ENCODE results near the gene COL4A6. TPM values are rescaled to one million over a fixed set of nuclear protein-coding genes. Genes with fewer than 3 reads are reported as not detected.

COL4A6 gene
- total RNA-seq, 1 donor from 2014 or later: 40.5 TPM

- TF ChIP-seq EZH2 (IDR thresholded peaks at IDR 0.05): no peak
- no peak for TF ChIP-seq EZH2phosphoT487 (IDR thresholded peaks at IDR 0.05)
- TF ChIP-seq CTCF (IDR thresholded peaks at IDR 0.05): no peak
- Histone ChIP-seq H2AFZ (replicated peaks) (no peak overlapping the region), H3K36me3 (no peaks in the 10 kb centered on the region), H3K4me3 (no peak overlapping the region), H3K4me1 (no peaks in the 10 kb centered on the region), H3K27me3 (no peaks in the 10 kb centered on the region), H4K20me1 (ENCODE audit: low read depth) (no peaks in the 10 kb centered on the region), H3F3A (ENCODE audit: low read depth) (no peaks in the 10 kb centered on the region), H3K9ac (no peak overlapping the region), H3K79me2 (ENCODE audit: low read depth) (no peaks in the 10 kb centered on the region), H3K27ac (no peak overlapping the region), H3K9me3 (ENCODE audit: low read depth) (no peaks in the 10 kb centered on the region), H3K4me2 (no peak overlapping the region)
- Mint-ChIP-seq H3K4me1 (no peaks in the 10 kb centered on the region), H3K9me3 (no peaks in the 10 kb centered on the region), H3K36me3 (peaks cover 27% of the 10 kb centered on the region), H3K27ac (no peak overlapping the region), H3K4me3 (no peak overlapping the region), H3K27me3 (ENCODE audit: insufficient read depth, low read depth) (peaks cover 5% of the 10 kb centered on the region)
- DNase-seq (ENCODE audit: low spot score): no peak
Measured at GRCh38 chrX:108156082-108156481, 282.1 kb downstream of the COL4A6 start.

- Histone ChIP-seq H2AFZ (replicated peaks) (no peak overlapping the region), H3K4me2 (no peak overlapping the region), H3K4me1 (no peaks in the 10 kb centered on the region), H3K9me3 (ENCODE audit: low read depth) (no peaks in the 10 kb centered on the region), H3K4me3 (no peak overlapping the region), H3K36me3 (no peaks in the 10 kb centered on the region), H3K27ac (no peak overlapping the region), H3K27me3 (no peaks in the 10 kb centered on the region), H4K20me1 (ENCODE audit: low read depth) (no peaks in the 10 kb centered on the region), H3K9ac (no peak overlapping the region), H3F3A (ENCODE audit: low read depth) (no peaks in the 10 kb centered on the region), H3K79me2 (ENCODE audit: low read depth) (no peaks in the 10 kb centered on the region)
- no peaks in the 10 kb centered on the region for H3K9me3 Mint-ChIP-seq
- peaks cover 5% of the 10 kb centered on the region for H3K4me1 Mint-ChIP-seq
- peaks cover 6% of the 10 kb centered on the region for H3K27me3 Mint-ChIP-seq (ENCODE audit: insufficient read depth, low read depth)
- H3K27ac Mint-ChIP-seq: no peak overlapping the region
- H3K4me3 Mint-ChIP-seq: no peak overlapping the region
- TF ChIP-seq CTCF (IDR thresholded peaks at IDR 0.05): no peak
- TF ChIP-seq EZH2phosphoT487 (IDR thresholded peaks at IDR 0.05): no peak
- TF ChIP-seq EZH2 (IDR thresholded peaks at IDR 0.05): no peak
- H3K36me3 Mint-ChIP-seq: peaks cover 24% of the 10 kb centered on the region
- DNase-seq (ENCODE audit: low spot score): no peak
Measured at GRCh38 chrX:108148524-108148923, 289.7 kb downstream of the COL4A6 start.

DNA sequence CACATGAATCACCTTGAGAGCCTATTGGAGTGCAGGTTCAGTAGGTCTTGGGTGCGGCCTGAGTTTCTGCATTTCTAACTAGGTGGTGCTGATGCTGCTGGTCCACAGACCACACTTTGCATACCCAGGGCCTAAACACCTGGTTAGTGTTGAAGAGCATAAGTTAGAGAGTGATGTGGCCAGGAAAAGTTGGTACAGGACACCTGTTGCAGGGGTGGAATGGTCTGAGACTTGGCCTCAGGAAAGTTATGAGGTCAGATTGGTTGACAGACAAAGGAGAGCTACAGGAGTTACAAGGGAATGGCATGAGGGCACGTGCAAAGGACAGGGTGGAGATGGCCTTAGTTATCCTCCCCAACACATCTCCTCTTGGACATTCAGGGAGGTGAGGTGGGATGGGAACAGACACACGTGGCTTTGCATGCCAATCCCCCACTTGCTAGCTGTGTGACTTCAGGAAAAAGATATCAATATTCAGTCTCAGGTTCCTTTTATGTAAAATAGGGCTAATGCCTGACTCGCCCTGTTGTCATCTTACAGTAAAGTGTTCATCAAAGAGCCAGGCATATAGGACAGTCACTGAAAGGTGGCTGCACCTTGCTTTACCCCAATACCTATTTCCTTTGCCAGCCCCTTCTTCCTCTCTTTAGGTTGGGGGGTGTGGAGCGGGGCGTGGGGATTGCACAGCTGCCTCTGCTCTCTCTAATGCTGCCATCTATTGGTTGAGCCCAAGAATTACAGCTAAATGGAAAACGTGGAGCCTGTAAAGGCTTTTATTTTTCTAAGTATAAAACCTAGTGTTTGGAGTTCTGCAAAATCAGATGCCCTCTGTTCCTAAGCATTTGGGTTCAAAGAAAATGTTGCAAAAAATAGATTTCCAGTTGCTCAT is 299.2 kb downstream of the COL4A6 start:
- TF ChIP-seq CTCF (IDR thresholded peaks at IDR 0.05) (peak; percentile 50), EZH2 (IDR thresholded peaks at IDR 0.05) (no peak), EZH2phosphoT487 (IDR thresholded peaks at IDR 0.05) (no peak)
- Histone ChIP-seq H4K20me1 (ENCODE audit: low read depth) (no peaks in the 10 kb centered on the region), H3K79me2 (ENCODE audit: low read depth) (no peaks in the 10 kb centered on the region), H3K9ac (no peak overlapping the region), H3K36me3 (no peaks in the 10 kb centered on the region), H2AFZ (replicated peaks) (no peak overlapping the region), H3F3A (ENCODE audit: low read depth) (no peaks in the 10 kb centered on the region), H3K4me1 (no peaks in the 10 kb centered on the region), H3K4me3 (no peak overlapping the region), H3K9me3 (ENCODE audit: low read depth) (no peaks in the 10 kb centered on the region), H3K27ac (no peak overlapping the region), H3K27me3 (no peaks in the 10 kb centered on the region), H3K4me2 (no peak overlapping the region)
- no peak overlapping the region for H3K27ac Mint-ChIP-seq
- DNase-seq (ENCODE audit: low spot score): no peak
- no peak overlapping the region for H3K4me3 Mint-ChIP-seq
- H3K4me1 Mint-ChIP-seq: no peaks in the 10 kb centered on the region
- no peaks in the 10 kb centered on the region for H3K9me3 Mint-ChIP-seq
- H3K36me3 Mint-ChIP-seq: peaks cover 23% of the 10 kb centered on the region
- H3K27me3 Mint-ChIP-seq (ENCODE audit: insufficient read depth, low read depth): peaks cover 6% of the 10 kb centered on the region

Data from neural progenitor cell (in vitro differentiated cells).